ENCODE measurements around the gene LRRC15.

The LRRC15 gene

DNA sequence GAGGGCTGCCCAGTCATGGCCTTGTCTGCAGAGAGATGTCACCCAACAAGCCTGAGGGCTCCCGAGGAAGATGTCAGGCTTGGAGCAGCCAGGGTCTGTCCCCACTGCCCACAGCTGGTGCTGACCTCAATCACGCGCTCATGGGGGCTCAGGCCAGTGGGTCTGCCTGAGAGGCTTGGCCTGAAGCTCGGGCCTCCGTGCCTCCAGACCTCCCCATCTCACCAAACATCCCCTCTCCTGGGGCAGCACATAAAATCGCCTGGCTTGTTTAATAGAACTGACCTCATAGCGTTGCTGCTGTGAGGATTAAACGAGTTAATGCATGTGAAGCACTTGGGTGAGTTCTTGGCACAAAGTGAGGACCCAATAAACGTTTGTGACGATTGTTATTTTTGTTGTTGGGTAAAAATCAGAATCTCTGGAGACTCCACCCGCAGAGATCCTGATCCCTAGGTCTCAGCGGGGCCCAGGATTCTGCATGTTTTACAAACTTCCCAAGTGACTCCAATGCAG is 3.5 kb downstream of the LRRC15 start:
- CTCF ChIA-PET: interaction anchor here (1.0 to 1.1 kb wide), 2 partner anchors 13 to 20 kb away, joined by 3 to 4 read pairs; no protein-coding TSS in a partner anchor
- peaks cover 5 to 35% (median 27%) of the 10 kb centered on the region in 5 experiments for H3K27me3 ChIP-seq (replicated peaks in 2 of 5; ENCODE audit: control insufficient read depth in 4 of 5, insufficient read depth in 5 of 5, low read length in 4 of 5)

DNA sequence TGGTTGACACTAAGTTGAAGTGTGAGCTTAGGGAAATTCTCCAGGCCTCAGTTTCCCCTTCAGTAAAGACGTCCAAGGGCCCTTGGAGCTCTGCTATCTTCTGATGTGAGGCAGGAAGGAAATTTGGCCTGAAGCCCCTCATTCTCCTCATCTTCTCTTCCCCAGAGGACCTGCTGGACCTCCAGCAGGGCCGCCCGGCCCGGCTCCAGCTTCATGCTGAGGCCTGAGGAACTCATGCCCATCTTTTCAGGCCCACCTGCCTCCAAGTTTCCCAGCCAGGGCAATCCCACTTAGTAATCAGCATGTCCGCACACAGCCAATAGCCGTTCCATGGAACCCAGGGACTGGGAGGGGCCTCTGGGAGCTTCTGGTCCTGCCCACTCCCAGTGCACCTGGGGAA is 4.0 kb downstream of the LRRC15 start:
- H3K36me3 ChIP-seq (ENCODE audit: control insufficient read depth in 4 of 4, insufficient read depth in 4 of 4, low read length in 3 of 4): no peaks in the 10 kb centered on the region
- H3K27ac ChIP-seq (ENCODE audit: insufficient read depth in 1 of 2, low read depth in 1 of 2, low read length in 2 of 2, poor library complexity in 1 of 2, severe bottlenecking in 2 of 2): no peak overlapping the region
- 97% methylated on average over 6 of the region's 6 CpGs for WGBS (ENCODE audit: insufficient coverage)
- H3K27me3 ChIP-seq (replicated peaks in 2 of 5; ENCODE audit: control insufficient read depth in 4 of 5, insufficient read depth in 5 of 5, low read length in 4 of 5): peaks cover 4 to 30% (median 24%) of the 10 kb centered on the region in 5 experiments
- H3K4me1 ChIP-seq (ENCODE audit: control extremely low read depth in 1 of 4, control insufficient read depth in 4 of 4, insufficient read depth in 4 of 4, low read length in 3 of 4): no peaks in the 10 kb centered on the region
- no peak overlapping the region for H3K4me3 ChIP-seq (ENCODE audit: control insufficient read depth in 1 of 7, extremely low read depth in 1 of 7, insufficient read depth in 4 of 7, low read depth in 2 of 7, low read length in 6 of 7)
- ChIA-PET POLR2A (no interaction called here), CTCF (interaction anchor here (1.0 to 2.5 kb wide), 3 partner anchors 10 to 19 kb away, joined by 3 to 8 read pairs (median 4); no protein-coding TSS in a partner anchor)
- H3K9me3 ChIP-seq (ENCODE audit: control extremely low read depth in 1 of 5, control insufficient read depth in 4 of 5, insufficient read depth in 2 of 5, low read depth in 1 of 5, low read length in 4 of 5): no peaks in the 10 kb centered on the region
- DNase-seq: no peak

More for the DNA sequence above, 3.5 kb downstream of the LRRC15 start:
- no peak overlapping the region for H3K27ac ChIP-seq (ENCODE audit: insufficient read depth in 1 of 2, low read depth in 1 of 2, low read length in 2 of 2, poor library complexity in 1 of 2, severe bottlenecking in 2 of 2)
- H3K9me3 ChIP-seq (ENCODE audit: control extremely low read depth in 1 of 5, control insufficient read depth in 4 of 5, insufficient read depth in 2 of 5, low read depth in 1 of 5, low read length in 4 of 5): no peaks in the 10 kb centered on the region
- no peak for DNase-seq
- POLR2A ChIA-PET: no interaction called here
- no peak overlapping the region for H3K4me3 ChIP-seq (ENCODE audit: control insufficient read depth in 1 of 7, extremely low read depth in 1 of 7, insufficient read depth in 4 of 7, low read depth in 2 of 7, low read length in 6 of 7)
- 90% methylated on average over 11 of the region's 12 CpGs for WGBS (ENCODE audit: insufficient coverage)
- H3K36me3 ChIP-seq (ENCODE audit: control insufficient read depth in 4 of 4, insufficient read depth in 4 of 4, low read length in 3 of 4): no peaks in the 10 kb centered on the region
- H3K4me1 ChIP-seq (ENCODE audit: control extremely low read depth in 1 of 4, control insufficient read depth in 4 of 4, insufficient read depth in 4 of 4, low read length in 3 of 4): no peaks in the 10 kb centered on the region

DNA sequence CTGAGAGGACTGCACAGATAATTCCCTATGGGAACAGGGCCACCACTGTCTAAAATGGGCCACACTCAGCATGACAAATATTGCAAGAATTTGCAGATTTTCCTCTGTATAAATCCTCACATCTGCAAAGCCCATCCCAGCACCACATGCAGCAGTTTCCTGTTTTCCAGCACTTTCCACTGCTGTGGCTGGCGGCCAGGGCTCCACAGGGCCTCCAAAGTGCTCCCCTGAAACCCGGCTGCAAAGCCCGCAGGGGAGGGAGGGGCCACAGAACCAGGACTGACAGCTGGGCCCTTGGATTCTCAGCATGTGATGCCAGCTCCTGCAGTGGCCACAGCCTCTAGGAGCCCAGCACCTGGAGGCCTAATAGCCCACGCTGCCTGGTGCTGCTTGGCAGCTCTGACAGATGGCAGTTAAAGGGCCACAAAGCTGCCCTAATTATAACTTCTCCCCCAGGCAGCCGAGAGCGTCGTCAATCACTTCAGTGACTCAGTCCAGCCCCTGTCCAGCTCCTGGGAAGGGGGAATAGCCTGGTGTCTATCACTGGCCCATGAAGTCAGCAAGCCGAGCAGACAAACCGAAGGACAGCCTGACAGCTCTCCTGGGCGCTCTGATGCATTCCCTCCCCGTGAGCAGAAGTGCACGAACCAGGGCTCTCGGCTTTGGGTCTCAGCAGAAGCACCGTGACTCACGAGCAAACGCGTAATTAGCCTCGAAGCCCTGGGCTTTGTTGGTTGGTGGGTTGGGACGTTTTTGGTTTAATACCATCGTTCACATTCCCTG is 4.7 kb downstream of the LRRC15 start:
- Histone ChIP-seq H3K36me3 (ENCODE audit: control insufficient read depth in 4 of 4, insufficient read depth in 4 of 4, low read length in 3 of 4) (no peaks in the 10 kb centered on the region), H3K4me3 (ENCODE audit: control insufficient read depth in 1 of 7, extremely low read depth in 1 of 7, insufficient read depth in 4 of 7, low read depth in 2 of 7, low read length in 6 of 7) (no peak overlapping the region), H3K27me3 (replicated peaks in 2 of 5; ENCODE audit: control insufficient read depth in 4 of 5, insufficient read depth in 5 of 5, low read length in 4 of 5) (peaks cover 0 to 25% (median 19%) of the 10 kb centered on the region in 5 experiments), H3K27ac (ENCODE audit: insufficient read depth in 1 of 2, low read depth in 1 of 2, low read length in 2 of 2, poor library complexity in 1 of 2, severe bottlenecking in 2 of 2) (no peak overlapping the region), H3K4me1 (ENCODE audit: control extremely low read depth in 1 of 4, control insufficient read depth in 4 of 4, insufficient read depth in 4 of 4, low read length in 3 of 4) (no peaks in the 10 kb centered on the region), H3K9me3 (ENCODE audit: control extremely low read depth in 1 of 5, control insufficient read depth in 4 of 5, insufficient read depth in 2 of 5, low read depth in 1 of 5, low read length in 4 of 5) (no peaks in the 10 kb centered on the region)
- WGBS (ENCODE audit: insufficient coverage): 91% methylated on average over 18 of the region's 20 CpGs
- ChIA-PET CTCF (interaction anchor here (1.0 to 2.5 kb wide), 5 partner anchors 9 to 40 kb away, joined by 3 to 8 read pairs (median 3); no protein-coding TSS in a partner anchor), POLR2A (interaction anchor here (0.6 kb wide), 1 partner anchor 37 kb away, joined by 3 read pairs; no protein-coding TSS in a partner anchor)
- DNase-seq: no peak

DNA sequence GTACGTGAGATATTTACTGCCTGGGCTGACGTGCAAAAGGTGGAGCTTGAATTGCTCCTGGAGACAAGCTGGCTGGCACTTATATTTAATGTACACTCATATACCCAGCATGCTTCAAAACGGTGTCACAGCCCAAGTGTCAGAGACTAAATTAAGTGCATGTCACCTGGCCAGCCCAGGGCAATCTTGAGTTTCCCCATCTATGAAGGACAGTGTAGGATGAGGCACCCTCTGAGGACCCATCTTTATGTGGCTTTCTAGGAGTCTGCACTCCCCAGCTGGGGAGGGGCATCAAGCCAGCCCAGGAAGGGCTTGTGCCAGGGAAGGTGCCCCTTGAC is 5.3 kb downstream of the LRRC15 start:
- Histone ChIP-seq H3K9me3 (ENCODE audit: control extremely low read depth in 1 of 5, control insufficient read depth in 4 of 5, insufficient read depth in 2 of 5, low read depth in 1 of 5, low read length in 4 of 5) (no peaks in the 10 kb centered on the region), H3K27me3 (replicated peaks in 2 of 5; ENCODE audit: control insufficient read depth in 4 of 5, insufficient read depth in 5 of 5, low read length in 4 of 5) (peaks cover 0 to 20% (median 15%) of the 10 kb centered on the region in 5 experiments), H3K36me3 (ENCODE audit: control insufficient read depth in 4 of 4, insufficient read depth in 4 of 4, low read length in 3 of 4) (no peaks in the 10 kb centered on the region), H3K4me3 (ENCODE audit: control insufficient read depth in 1 of 7, extremely low read depth in 1 of 7, insufficient read depth in 4 of 7, low read depth in 2 of 7, low read length in 6 of 7) (no peak overlapping the region), H3K27ac (ENCODE audit: insufficient read depth in 1 of 2, low read depth in 1 of 2, low read length in 2 of 2, poor library complexity in 1 of 2, severe bottlenecking in 2 of 2) (no peak overlapping the region), H3K4me1 (ENCODE audit: control extremely low read depth in 1 of 4, control insufficient read depth in 4 of 4, insufficient read depth in 4 of 4, low read length in 3 of 4) (no peaks in the 10 kb centered on the region)
- DNase-seq: no peak
- POLR2A ChIA-PET: interaction anchor here (0.6 kb wide), 1 partner anchor 38 kb away, joined by 3 read pairs; no protein-coding TSS in a partner anchor
- WGBS (ENCODE audit: insufficient coverage): 79% methylated on average over 3 of the region's 3 CpGs
- CTCF ChIA-PET: interaction anchor here (1.0 to 2.5 kb wide), 4 partner anchors 9 to 41 kb away, joined by 3 to 8 read pairs (median 3); no protein-coding TSS in a partner anchor

DNA sequence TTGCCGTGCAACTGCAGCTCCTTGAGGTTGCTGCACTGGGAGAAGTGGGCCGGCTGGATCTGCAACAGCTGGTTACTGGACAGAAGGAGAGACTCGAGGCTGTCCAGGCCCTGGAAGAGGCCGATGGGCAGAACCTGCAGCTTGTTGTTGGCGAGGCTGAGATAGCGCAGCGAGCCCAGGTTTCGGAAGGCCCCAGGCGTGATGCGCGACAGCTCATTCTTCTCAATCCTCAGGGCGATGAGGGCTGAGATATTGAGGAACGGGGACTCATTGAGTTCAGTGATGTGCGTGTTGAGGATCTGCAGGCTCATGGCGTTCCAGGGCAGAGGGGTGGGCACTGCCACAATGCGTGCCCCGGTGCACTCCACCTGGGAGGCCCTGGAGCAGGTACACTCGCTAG is 9.0 kb downstream of the LRRC15 start:
- H3K27me3 ChIP-seq (replicated peaks in 2 of 5; ENCODE audit: control insufficient read depth in 4 of 5, insufficient read depth in 5 of 5, low read length in 4 of 5): peaks cover 0 to 12% (median 3%) of the 10 kb centered on the region in 5 experiments
- H3K4me3 ChIP-seq (ENCODE audit: control insufficient read depth in 1 of 7, extremely low read depth in 1 of 7, insufficient read depth in 4 of 7, low read depth in 2 of 7, low read length in 6 of 7): no peak overlapping the region
- no peak overlapping the region for H3K27ac ChIP-seq (ENCODE audit: insufficient read depth in 1 of 2, low read depth in 1 of 2, low read length in 2 of 2, poor library complexity in 1 of 2, severe bottlenecking in 2 of 2)
- WGBS (ENCODE audit: insufficient coverage): 97% methylated on average over 18 of the region's 18 CpGs
- H3K36me3 ChIP-seq (ENCODE audit: control insufficient read depth in 4 of 4, insufficient read depth in 4 of 4, low read length in 3 of 4): no peaks in the 10 kb centered on the region
- no peak for DNase-seq
- no peaks in the 10 kb centered on the region for H3K4me1 ChIP-seq (ENCODE audit: control extremely low read depth in 1 of 4, control insufficient read depth in 4 of 4, insufficient read depth in 4 of 4, low read length in 3 of 4)
- ChIA-PET CTCF (interaction anchor here (1.1 to 7.3 kb wide), 3 partner anchors 16 to 41 kb away, joined by 3 to 56 read pairs (median 4); no protein-coding TSS in a partner anchor), POLR2A (no interaction called here)
- no peaks in the 10 kb centered on the region for H3K9me3 ChIP-seq (ENCODE audit: control extremely low read depth in 1 of 5, control insufficient read depth in 4 of 5, insufficient read depth in 2 of 5, low read depth in 1 of 5, low read length in 4 of 5)

DNA sequence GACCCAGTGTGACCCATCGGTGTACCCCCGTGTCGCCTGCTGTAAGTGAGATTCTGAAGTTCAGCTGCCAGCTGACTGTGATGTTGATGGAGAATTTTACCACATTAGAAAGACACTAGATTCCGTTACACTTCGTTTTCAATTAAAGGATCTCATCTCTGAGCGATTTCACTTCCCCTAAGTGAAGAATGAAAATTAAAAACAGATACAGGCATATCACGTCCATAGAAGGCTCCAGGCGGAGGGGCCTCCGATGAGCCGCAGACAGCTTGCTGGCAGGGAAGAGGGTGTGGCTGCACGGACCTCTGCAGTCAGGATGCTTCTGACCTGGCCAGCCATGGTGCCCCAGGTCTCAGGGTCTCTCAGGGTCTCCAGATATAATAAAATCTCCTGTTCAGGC is 11.9 kb downstream of the LRRC15 start:
- POLR2A ChIA-PET: no interaction called here
- Histone ChIP-seq H3K36me3 (ENCODE audit: control insufficient read depth in 4 of 4, insufficient read depth in 4 of 4, low read length in 3 of 4) (no peaks in the 10 kb centered on the region), H3K27me3 (replicated peaks in 2 of 5; ENCODE audit: control insufficient read depth in 4 of 5, insufficient read depth in 5 of 5, low read length in 4 of 5) (peaks cover 0 to 12% (median 3%) of the 10 kb centered on the region in 5 experiments), H3K4me3 (ENCODE audit: control insufficient read depth in 1 of 7, extremely low read depth in 1 of 7, insufficient read depth in 4 of 7, low read depth in 2 of 7, low read length in 6 of 7) (no peak overlapping the region), H3K4me1 (ENCODE audit: control extremely low read depth in 1 of 4, control insufficient read depth in 4 of 4, insufficient read depth in 4 of 4, low read length in 3 of 4) (peaks cover 0 to 5% (median 1%) of the 10 kb centered on the region in 4 experiments), H3K27ac (ENCODE audit: insufficient read depth in 1 of 2, low read depth in 1 of 2, low read length in 2 of 2, poor library complexity in 1 of 2, severe bottlenecking in 2 of 2) (no peak overlapping the region), H3K9me3 (ENCODE audit: control extremely low read depth in 1 of 5, control insufficient read depth in 4 of 5, insufficient read depth in 2 of 5, low read depth in 1 of 5, low read length in 4 of 5) (no peaks in the 10 kb centered on the region)
- CTCF ChIA-PET: interaction anchor here (1.2 to 7.3 kb wide), 2 partner anchors 13 to 24 kb away, joined by 4 to 56 read pairs; no protein-coding TSS in a partner anchor
- WGBS (ENCODE audit: insufficient coverage): 97% methylated on average over 10 of the region's 11 CpGs
- no peak for DNase-seq

DNA sequence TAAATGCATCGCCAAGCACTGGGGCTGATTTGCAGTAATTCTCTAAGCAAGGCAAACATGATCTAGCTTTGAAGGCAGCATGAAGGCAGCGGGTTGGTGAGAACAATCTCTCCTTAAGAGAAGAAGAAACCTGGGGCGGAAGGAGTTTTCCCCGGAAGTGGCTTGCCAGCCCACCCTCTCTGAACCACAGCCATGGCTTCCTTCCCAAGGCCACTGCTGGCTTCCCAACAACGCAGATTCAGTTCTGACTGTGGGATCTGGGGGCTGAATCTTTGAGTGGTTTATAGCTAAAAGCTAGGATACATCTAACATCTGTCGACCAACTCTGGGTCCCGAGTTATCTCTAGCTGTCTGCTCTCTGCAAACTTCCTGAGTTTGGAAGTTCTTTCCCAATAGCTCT is 14.2 kb downstream of the LRRC15 start:
- no peak overlapping the region for H3K27ac ChIP-seq (ENCODE audit: insufficient read depth in 1 of 2, low read depth in 1 of 2, low read length in 2 of 2, poor library complexity in 1 of 2, severe bottlenecking in 2 of 2)
- ChIA-PET POLR2A (no interaction called here), CTCF (interaction anchor here (0.9 to 7.3 kb wide), 3 partner anchors 9 to 48 kb away, joined by 3 to 56 read pairs (median 8); no protein-coding TSS in a partner anchor)
- 71% methylated on average over 7 of the region's 7 CpGs for WGBS (ENCODE audit: insufficient coverage)
- H3K4me3 ChIP-seq (ENCODE audit: control insufficient read depth in 1 of 7, extremely low read depth in 1 of 7, insufficient read depth in 4 of 7, low read depth in 2 of 7, low read length in 6 of 7): no peak overlapping the region
- H3K36me3 ChIP-seq (ENCODE audit: control insufficient read depth in 4 of 4, insufficient read depth in 4 of 4, low read length in 3 of 4): no peaks in the 10 kb centered on the region
- peaks cover 0 to 5% (median 1%) of the 10 kb centered on the region in 4 experiments for H3K4me1 ChIP-seq (ENCODE audit: control extremely low read depth in 1 of 4, control insufficient read depth in 4 of 4, insufficient read depth in 4 of 4, low read length in 3 of 4)
- H3K27me3 ChIP-seq (replicated peaks in 2 of 5; ENCODE audit: control insufficient read depth in 4 of 5, insufficient read depth in 5 of 5, low read length in 4 of 5): peaks cover 0 to 12% (median 3%) of the 10 kb centered on the region in 5 experiments
- no peaks in the 10 kb centered on the region for H3K9me3 ChIP-seq (ENCODE audit: control extremely low read depth in 1 of 5, control insufficient read depth in 4 of 5, insufficient read depth in 2 of 5, low read depth in 1 of 5, low read length in 4 of 5)
- DNase-seq: no peak
